Activated B cell treated with CpG ODN at 0.5 μM for 24 hours (primary cell): ENCODE data around the gene PRKCB. TPM values are rescaled to one million over a fixed set of nuclear protein-coding genes. Genes with fewer than 3 reads are reported as not detected.
A peak's percentile ranks its signal among the peaks of the same experiment; 100 is the strongest.
"Not testable (repeated sequence)": the region's sequence is repeated elsewhere in the genome, so short reads cannot be mapped to it uniquely, and the experiment has no call there.

Source experiments
- ATAC-seq: fragments of 200-7000 bp; cut with Tn5 transposase; one replicate; pipeline ENCODE4 v1.10.0; 2021; ENCODE audit warnings: low read depth, mild to moderate bottlenecking, moderate library complexity
- CTCF ChIA-PET: fragments of 350-600 bp; sonication (Branson Sonifier 250); formaldehyde crosslinking; loops from one replicate; lab custom pipeline; 2021; ENCODE audit warnings: antibody characterized with exemption; lab: Charles Lee
- POLR2A ChIA-PET: fragments of 350-600 bp; sonication (Branson Sonifier 250); formaldehyde crosslinking; loops from one replicate; lab custom pipeline; 2021; ENCODE audit warnings: antibody characterized with exemption; lab: Charles Lee
- DNase-seq: peaks from one replicate; pipeline ENCODE4 v3.0.0; 2022
- H3K27ac Mint-ChIP-seq: one replicate; pipeline ENCODE4 v1.8.0; 2020; ENCODE audit warnings: mixed read lengths
- H3K27me3 Mint-ChIP-seq: one replicate; pipeline ENCODE4 v1.8.0; 2021; ENCODE audit warnings: mixed read lengths
- H3K36me3 Mint-ChIP-seq: one replicate; pipeline ENCODE4 v1.8.0; 2021; ENCODE audit warnings: low read depth, mixed read lengths
- H3K4me1 Mint-ChIP-seq: one replicate; pipeline ENCODE4 v1.8.0; 2021; ENCODE audit warnings: mixed read lengths
- H3K4me3 Mint-ChIP-seq: one replicate; pipeline ENCODE4 v1.8.0; 2020; ENCODE audit warnings: mild to moderate bottlenecking, mixed read lengths
- H3K9me3 Mint-ChIP-seq: one replicate; pipeline ENCODE4 v1.8.0; 2020; ENCODE audit warnings: mixed read lengths
- CTCF ChIP-seq: fragments of 200-600 bp; IDR thresholded peaks from one replicate; pipeline ENCODE4 v1.8.0; 2022; ENCODE audit warnings: antibody characterized with exemption, mild to moderate bottlenecking
- intact Hi-C: fragments of 100-400 bp; cut with micrococcal nuclease; formaldehyde crosslinking; loops from one replicate; pipeline ENCODE4 v1.15.1; 2024
- total RNA-seq: library from RNA; stranded (reverse); gene quantifications from 2 replicates; pipeline ENCODE4 v1.2.3, GENCODE V29; 2022

PRKCB gene
- total RNA-seq, 1 donor from 2014 or later = 146 TPM

GRCh38 chr16:23927796-23928195, 92.0 kb downstream of the PRKCB start:
- CTCF ChIA-PET = no interaction called here
- ATAC-seq (no peak), DNase-seq (no peak)
- Mint-ChIP-seq H3K4me3 (no peak overlapping the region), H3K27ac (peak overlapping the region; percentile 61), H3K36me3 (peaks cover 63% of the 10 kb centered on the region), H3K27me3 (no peaks in the 10 kb centered on the region), H3K9me3 (peaks cover 2% of the 10 kb centered on the region), H3K4me1 (peaks cover 81% of the 10 kb centered on the region)
- TF ChIP-seq CTCF = no peak
- intact Hi-C loops = no loop called here
- POLR2A ChIA-PET = no interaction called here

- Mint-ChIP-seq H3K27ac (peak overlapping the region; percentile 65), H3K27me3 (no peaks in the 10 kb centered on the region), H3K4me1 (peaks cover 80% of the 10 kb centered on the region), H3K36me3 (peaks cover 66% of the 10 kb centered on the region), H3K4me3 (no peak overlapping the region), H3K9me3 (peaks cover 1% of the 10 kb centered on the region)
- DNase-seq = no peak
- CTCF ChIA-PET = interaction anchor here (0.7 kb wide), 1 partner anchor 15 kb away, joined by 3 read pairs; no protein-coding TSS in a partner anchor
- intact Hi-C loops = no loop called here
- ATAC-seq = no peak
- no peak for TF ChIP-seq CTCF
- POLR2A ChIA-PET = interaction anchor here (0.7 to 1.0 kb wide), 2 partner anchors 20 to 122 kb away, joined by 3 read pairs; no protein-coding TSS in a partner anchor
These were observed 93.5 kb downstream of the PRKCB start for GRCh38 chr16:23929237-23929636.

GRCh38 chr16:23929856-23930255, 94.1 kb downstream of the PRKCB start:
- Mint-ChIP-seq H3K4me1 (peaks cover 79% of the 10 kb centered on the region), H3K27me3 (no peaks in the 10 kb centered on the region), H3K9me3 (peaks cover 1% of the 10 kb centered on the region), H3K27ac (no peak overlapping the region), H3K36me3 (peaks cover 67% of the 10 kb centered on the region), H3K4me3 (no peak overlapping the region)
- DNase-seq (no peak), ATAC-seq (no peak)
- ChIA-PET POLR2A (no interaction called here), CTCF (interaction anchor here (0.7 kb wide), 1 partner anchor 16 kb away, joined by 3 read pairs; no protein-coding TSS in a partner anchor)
- no peak for TF ChIP-seq CTCF
- intact Hi-C loops = no loop called here

GRCh38 chr16:23930791-23931190, 95.0 kb downstream of the PRKCB start:
- no peaks in the 10 kb centered on the region for H3K27me3 Mint-ChIP-seq
- H3K9me3 Mint-ChIP-seq = peaks cover 1% of the 10 kb centered on the region
- TF ChIP-seq CTCF = no peak
- intact Hi-C loops = no loop called here
- ChIA-PET CTCF (no interaction called here), POLR2A (interaction anchor here (0.5 kb wide), 1 partner anchor 17 kb away, joined by 3 read pairs; no protein-coding TSS in a partner anchor)
- peak; percentile 14 for ATAC-seq
- peak overlapping the region; percentile 57 for H3K27ac Mint-ChIP-seq
- H3K4me1 Mint-ChIP-seq = peaks cover 83% of the 10 kb centered on the region
- peaks cover 59% of the 10 kb centered on the region for H3K36me3 Mint-ChIP-seq
- no peak overlapping the region for H3K4me3 Mint-ChIP-seq
- no peak for DNase-seq

- no peak for ATAC-seq
- Mint-ChIP-seq H3K4me1 (peaks cover 87% of the 10 kb centered on the region), H3K27me3 (no peaks in the 10 kb centered on the region), H3K27ac (peak overlapping the region; percentile 57), H3K9me3 (peaks cover 1% of the 10 kb centered on the region), H3K4me3 (no peak overlapping the region), H3K36me3 (peaks cover 60% of the 10 kb centered on the region)
- intact Hi-C loops = no loop called here
- POLR2A ChIA-PET = interaction anchor here (0.5 kb wide), 1 partner anchor 16 kb away, joined by 3 read pairs; no protein-coding TSS in a partner anchor
- CTCF ChIA-PET = no interaction called here
- DNase-seq = no peak
- TF ChIP-seq CTCF = no peak
These were observed 95.4 kb downstream of the PRKCB start for GRCh38 chr16:23931199-23931598.

- CTCF ChIA-PET, H3K4me3 Mint-ChIP-seq, H3K27ac Mint-ChIP-seq, DNase-seq, ATAC-seq, H3K27me3 Mint-ChIP-seq, H3K9me3 Mint-ChIP-seq: not testable (repeated sequence)
- H3K4me1 Mint-ChIP-seq = peaks cover 93% of the 10 kb centered on the region
- intact Hi-C loops = loop anchor here (2.0 kb wide), 1 partner anchor 15 kb away; no protein-coding TSS in a partner anchor
- POLR2A ChIA-PET = interaction anchor here (0.7 kb wide), 1 partner anchor 28 kb away, joined by 3 read pairs; no protein-coding TSS in a partner anchor
- peaks cover 48% of the 10 kb centered on the region for H3K36me3 Mint-ChIP-seq
These were observed 97.9 kb downstream of the PRKCB start for GRCh38 chr16:23933650-23934049.
